SK-N-SH treated with all-trans-retinoic acid at 6 μM for 48 hours (cell line): ENCODE data around the gene TTK.

Experiments used
- ATAC-seq: fragments of 200-7000 bp; cut with Tn5 transposase; 3 replicates; pipeline ENCODE4 v1.9.1; 2020; ENCODE audit warnings: mild to moderate bottlenecking, moderate library complexity
- ARNTL ChIP-seq: fragments of 450-650 bp; formaldehyde crosslinking; IDR thresholded peaks from 2 replicates; pipeline ENCODE4 v1.5.0; 2020; ENCODE audit warnings: low read depth, mild to moderate bottlenecking, moderate library complexity, borderline replicate concordance
- BACH2 ChIP-seq: fragments of 250-450 bp; sonication (Bioruptor Pico); IDR thresholded peaks from 2 replicates; pipeline ENCODE4 v1.9.0; 2021; ENCODE audit warnings: mild to moderate bottlenecking, borderline replicate concordance
- CSDC2 ChIP-seq: fragments of 250-450 bp; sonication (Bioruptor Pico); IDR thresholded peaks from 2 replicates; pipeline ENCODE4 v1.5.0; 2020; ENCODE audit warnings: mild to moderate bottlenecking, moderate library complexity
- ESRRG ChIP-seq: fragments of 250-450 bp; sonication (Bioruptor Pico); IDR thresholded peaks from 2 replicates; pipeline ENCODE4 v1.6.1; 2021; ENCODE audit warnings: mild to moderate bottlenecking
- GLIS3 ChIP-seq: fragments of 250-450 bp; sonication (Bioruptor Pico); IDR thresholded peaks from 2 replicates; pipeline ENCODE4 v1.5.0; 2020; ENCODE audit warnings: mild to moderate bottlenecking, moderate library complexity
- ISL1 ChIP-seq: fragments of 250-450 bp; sonication (Bioruptor Pico); IDR thresholded peaks from 2 replicates; pipeline ENCODE4 v2.1.2; 2022; ENCODE audit warnings: mild to moderate bottlenecking, moderate library complexity
- OSR1 ChIP-seq: fragments of 250-450 bp; sonication (Bioruptor Pico); IDR thresholded peaks from 2 replicates; pipeline ENCODE4 v1.8.0; 2022; ENCODE audit warnings: moderate library complexity, mild to moderate bottlenecking, inconsistent platforms
- PPARA ChIP-seq: fragments of 250-450 bp; sonication (Bioruptor Pico); IDR thresholded peaks from 2 replicates; pipeline ENCODE4 v1.5.0; 2020; ENCODE audit warnings: mild to moderate bottlenecking, borderline replicate concordance
- RARB ChIP-seq: fragments of 250-450 bp; sonication (Bioruptor Pico); IDR thresholded peaks from 2 replicates; pipeline ENCODE4 v1.8.0; 2021; ENCODE audit warnings: mild to moderate bottlenecking, moderate library complexity
- SNAI2 ChIP-seq: fragments of 250-450 bp; sonication (Bioruptor Pico); IDR thresholded peaks from 2 replicates; pipeline ENCODE4 v1.5.0; 2020; ENCODE audit warnings: mild to moderate bottlenecking, moderate library complexity
- TCF4 ChIP-seq: fragments of 250-450 bp; sonication (Bioruptor Pico); IDR thresholded peaks from 2 replicates; pipeline ENCODE4 v1.8.0; 2021; ENCODE audit warnings: mild to moderate bottlenecking, moderate library complexity, borderline replicate concordance
- TOX ChIP-seq: fragments of 250-450 bp; sonication (Bioruptor Pico); IDR thresholded peaks from 2 replicates; pipeline ENCODE4 v1.8.0; 2021; ENCODE audit warnings: mild to moderate bottlenecking, moderate library complexity, borderline replicate concordance
- ZC3H10 ChIP-seq: fragments of 250-450 bp; sonication (Bioruptor Pico); IDR thresholded peaks from 2 replicates; pipeline ENCODE4 v1.5.1; 2021; ENCODE audit warnings: mild to moderate bottlenecking, moderate library complexity
- ZFP3 ChIP-seq: fragments of 250-450 bp; sonication (Bioruptor Pico); IDR thresholded peaks from 2 replicates; pipeline ENCODE4 v1.5.0; 2020; ENCODE audit warnings: mild to moderate bottlenecking, moderate library complexity
- ZFP30 ChIP-seq: fragments of 450-650 bp; formaldehyde crosslinking; IDR thresholded peaks from 2 replicates; pipeline ENCODE4 v1.5.0; 2022; ENCODE audit warnings: mild to moderate bottlenecking, moderate library complexity
- ZNF70 ChIP-seq: fragments of 450-650 bp; formaldehyde crosslinking; IDR thresholded peaks from 2 replicates; pipeline ENCODE4 v1.5.0; 2020; ENCODE audit warnings: mild to moderate bottlenecking, moderate library complexity
- ZNF8 ChIP-seq: fragments of 450-650 bp; formaldehyde crosslinking; IDR thresholded peaks from 2 replicates; pipeline ENCODE4 v1.5.0; 2020; ENCODE audit warnings: mild to moderate bottlenecking, moderate library complexity
- TF ChIP-seq, protein P1 (sequence below): fragments of 250-450 bp; sonication (Bioruptor Pico); IDR thresholded peaks from 2 replicates; pipeline ENCODE4 v1.8.0; 2021; ENCODE audit warnings: low read depth, mild to moderate bottlenecking, moderate library complexity, borderline replicate concordance
- TF ChIP-seq, protein P2 (sequence below): fragments of 250-450 bp; sonication (Bioruptor Pico); IDR thresholded peaks from 2 replicates; pipeline ENCODE4 v1.8.0; 2020; ENCODE audit warnings: mild to moderate bottlenecking, moderate library complexity, borderline replicate concordance
- TF ChIP-seq, protein P3 (sequence below): fragments of 250-450 bp; sonication (Bioruptor Pico); IDR thresholded peaks from 2 replicates; pipeline ENCODE4 v1.5.1; 2021; ENCODE audit warnings: mild to moderate bottlenecking, moderate library complexity
- TF ChIP-seq, protein P4 (sequence below): fragments of 250-450 bp; sonication (Bioruptor Pico); IDR thresholded peaks from 2 replicates; pipeline ENCODE4 v1.5.1; 2020; ENCODE audit warnings: low read depth, mild to moderate bottlenecking, moderate library complexity
- TF ChIP-seq, protein P5 (sequence below): fragments of 250-450 bp; sonication (Bioruptor Pico); IDR thresholded peaks from 2 replicates; pipeline ENCODE4 v1.5.0; 2020; ENCODE audit warnings: mild to moderate bottlenecking, moderate library complexity

Gene TTK

DNA sequence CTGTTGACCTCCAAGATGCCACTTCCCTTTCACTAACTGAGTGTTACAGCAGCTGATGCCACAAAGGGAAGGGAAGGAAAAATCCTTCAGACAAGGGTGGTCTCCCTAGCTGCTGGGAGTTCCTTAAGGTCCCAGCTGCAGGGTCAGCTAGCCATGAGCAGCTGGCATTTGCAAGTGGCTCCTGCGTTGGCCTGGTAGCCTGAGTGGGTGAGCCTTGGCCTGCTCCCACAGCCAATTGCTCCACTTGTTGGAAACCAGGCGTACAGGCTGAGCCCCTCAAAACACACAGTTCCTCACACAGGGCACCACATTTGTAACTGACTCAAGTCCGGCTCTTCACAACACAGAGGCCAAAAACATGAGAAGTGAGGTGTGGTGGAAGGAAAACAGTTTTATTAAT, 16.7 kb downstream of the TTK start:
- no peak for TF ChIP-seq PPARA (CRISPR knock-in tag)
- TF ChIP-seq, protein P1, sequence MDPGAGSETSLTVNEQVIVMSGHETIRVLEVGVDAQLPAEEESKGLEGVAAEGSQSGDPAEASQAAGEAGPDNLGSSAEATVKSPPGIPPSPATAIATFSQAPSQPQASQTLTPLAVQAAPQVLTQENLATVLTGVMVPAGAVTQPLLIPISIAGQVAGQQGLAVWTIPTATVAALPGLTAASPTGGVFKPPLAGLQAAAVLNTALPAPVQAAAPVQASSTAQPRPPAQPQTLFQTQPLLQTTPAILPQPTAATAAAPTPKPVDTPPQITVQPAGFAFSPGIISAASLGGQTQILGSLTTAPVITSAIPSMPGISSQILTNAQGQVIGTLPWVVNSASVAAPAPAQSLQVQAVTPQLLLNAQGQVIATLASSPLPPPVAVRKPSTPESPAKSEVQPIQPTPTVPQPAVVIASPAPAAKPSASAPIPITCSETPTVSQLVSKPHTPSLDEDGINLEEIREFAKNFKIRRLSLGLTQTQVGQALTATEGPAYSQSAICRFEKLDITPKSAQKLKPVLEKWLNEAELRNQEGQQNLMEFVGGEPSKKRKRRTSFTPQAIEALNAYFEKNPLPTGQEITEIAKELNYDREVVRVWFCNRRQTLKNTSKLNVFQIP (CRISPR knock-in tag): no peak
- TF ChIP-seq CSDC2 (CRISPR knock-in tag): no peak
- TF ChIP-seq, protein P2, sequence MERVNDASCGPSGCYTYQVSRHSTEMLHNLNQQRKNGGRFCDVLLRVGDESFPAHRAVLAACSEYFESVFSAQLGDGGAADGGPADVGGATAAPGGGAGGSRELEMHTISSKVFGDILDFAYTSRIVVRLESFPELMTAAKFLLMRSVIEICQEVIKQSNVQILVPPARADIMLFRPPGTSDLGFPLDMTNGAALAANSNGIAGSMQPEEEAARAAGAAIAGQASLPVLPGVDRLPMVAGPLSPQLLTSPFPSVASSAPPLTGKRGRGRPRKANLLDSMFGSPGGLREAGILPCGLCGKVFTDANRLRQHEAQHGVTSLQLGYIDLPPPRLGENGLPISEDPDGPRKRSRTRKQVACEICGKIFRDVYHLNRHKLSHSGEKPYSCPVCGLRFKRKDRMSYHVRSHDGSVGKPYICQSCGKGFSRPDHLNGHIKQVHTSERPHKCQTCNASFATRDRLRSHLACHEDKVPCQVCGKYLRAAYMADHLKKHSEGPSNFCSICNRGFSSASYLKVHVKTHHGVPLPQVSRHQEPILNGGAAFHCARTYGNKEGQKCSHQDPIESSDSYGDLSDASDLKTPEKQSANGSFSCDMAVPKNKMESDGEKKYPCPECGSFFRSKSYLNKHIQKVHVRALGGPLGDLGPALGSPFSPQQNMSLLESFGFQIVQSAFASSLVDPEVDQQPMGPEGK (CRISPR knock-in tag): no peak
- no peak for TF ChIP-seq RARB (CRISPR knock-in tag)
- no peak for TF ChIP-seq TOX (CRISPR knock-in tag)
- no peak for TF ChIP-seq ZNF8
- no peak for TF ChIP-seq ARNTL (CRISPR knock-in tag)
- TF ChIP-seq ISL1 (CRISPR knock-in tag): no peak
- no peak for TF ChIP-seq OSR1 (CRISPR knock-in tag)
- TF ChIP-seq, protein P3, sequence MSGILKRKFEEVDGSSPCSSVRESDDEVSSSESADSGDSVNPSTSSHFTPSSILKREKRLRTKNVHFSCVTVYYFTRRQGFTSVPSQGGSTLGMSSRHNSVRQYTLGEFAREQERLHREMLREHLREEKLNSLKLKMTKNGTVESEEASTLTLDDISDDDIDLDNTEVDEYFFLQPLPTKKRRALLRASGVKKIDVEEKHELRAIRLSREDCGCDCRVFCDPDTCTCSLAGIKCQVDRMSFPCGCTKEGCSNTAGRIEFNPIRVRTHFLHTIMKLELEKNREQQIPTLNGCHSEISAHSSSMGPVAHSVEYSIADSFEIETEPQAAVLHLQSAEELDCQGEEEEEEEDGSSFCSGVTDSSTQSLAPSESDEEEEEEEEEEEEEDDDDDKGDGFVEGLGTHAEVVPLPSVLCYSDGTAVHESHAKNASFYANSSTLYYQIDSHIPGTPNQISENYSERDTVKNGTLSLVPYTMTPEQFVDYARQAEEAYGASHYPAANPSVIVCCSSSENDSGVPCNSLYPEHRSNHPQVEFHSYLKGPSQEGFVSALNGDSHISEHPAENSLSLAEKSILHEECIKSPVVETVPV: no peak
- no peak for TF ChIP-seq TCF4 (CRISPR knock-in tag)
- TF ChIP-seq ZC3H10 (CRISPR knock-in tag): no peak
- no peak for TF ChIP-seq ZFP30 (CRISPR knock-in tag)
- TF ChIP-seq, protein P4, sequence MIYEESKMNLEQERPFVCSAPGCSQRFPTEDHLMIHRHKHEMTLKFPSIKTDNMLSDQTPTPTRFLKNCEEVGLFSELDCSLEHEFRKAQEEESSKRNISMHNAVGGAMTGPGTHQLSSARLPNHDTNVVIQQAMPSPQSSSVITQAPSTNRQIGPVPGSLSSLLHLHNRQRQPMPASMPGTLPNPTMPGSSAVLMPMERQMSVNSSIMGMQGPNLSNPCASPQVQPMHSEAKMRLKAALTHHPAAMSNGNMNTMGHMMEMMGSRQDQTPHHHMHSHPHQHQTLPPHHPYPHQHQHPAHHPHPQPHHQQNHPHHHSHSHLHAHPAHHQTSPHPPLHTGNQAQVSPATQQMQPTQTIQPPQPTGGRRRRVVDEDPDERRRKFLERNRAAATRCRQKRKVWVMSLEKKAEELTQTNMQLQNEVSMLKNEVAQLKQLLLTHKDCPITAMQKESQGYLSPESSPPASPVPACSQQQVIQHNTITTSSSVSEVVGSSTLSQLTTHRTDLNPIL (CRISPR knock-in tag): no peak
- TF ChIP-seq GLIS3 (CRISPR knock-in tag): no peak
- no peak for TF ChIP-seq ZFP3 (CRISPR knock-in tag)
- no peak for TF ChIP-seq ESRRG (CRISPR knock-in tag)
- ATAC-seq: no peak

DNA sequence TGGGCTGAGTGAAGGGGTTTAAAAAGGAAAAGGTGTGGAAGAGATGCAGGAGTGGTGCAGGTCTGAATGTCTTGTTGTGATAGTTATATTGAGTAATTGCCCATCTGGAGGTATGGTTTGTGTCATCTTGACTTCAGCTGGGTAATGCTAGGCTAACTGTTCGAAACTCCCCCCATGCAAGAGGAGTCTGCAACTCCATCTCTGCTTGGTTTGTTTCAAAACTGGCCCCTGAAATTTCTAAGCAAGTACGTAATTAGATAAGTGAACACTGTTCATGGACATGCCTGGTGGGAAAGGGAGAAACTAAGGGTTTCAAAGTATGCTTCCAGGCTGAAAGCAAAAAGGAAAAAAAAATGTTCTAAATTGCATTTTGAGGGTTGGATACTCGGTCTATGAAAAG, 17.1 kb downstream of the TTK start:
- TF ChIP-seq, protein P2 (CRISPR knock-in tag): no peak
- TF ChIP-seq ZFP30 (CRISPR knock-in tag): no peak
- no peak for TF ChIP-seq GLIS3 (CRISPR knock-in tag)
- TF ChIP-seq ZNF70 (CRISPR knock-in tag): no peak
- TF ChIP-seq PPARA (CRISPR knock-in tag): no peak
- TF ChIP-seq, protein P4 (CRISPR knock-in tag): no peak
- TF ChIP-seq TOX (CRISPR knock-in tag): no peak
- no peak for TF ChIP-seq OSR1 (CRISPR knock-in tag)
- no peak for TF ChIP-seq ARNTL (CRISPR knock-in tag)
- no peak for TF ChIP-seq ISL1 (CRISPR knock-in tag)
- no peak for TF ChIP-seq SNAI2
- TF ChIP-seq BACH2: no peak
- TF ChIP-seq, protein P5, sequence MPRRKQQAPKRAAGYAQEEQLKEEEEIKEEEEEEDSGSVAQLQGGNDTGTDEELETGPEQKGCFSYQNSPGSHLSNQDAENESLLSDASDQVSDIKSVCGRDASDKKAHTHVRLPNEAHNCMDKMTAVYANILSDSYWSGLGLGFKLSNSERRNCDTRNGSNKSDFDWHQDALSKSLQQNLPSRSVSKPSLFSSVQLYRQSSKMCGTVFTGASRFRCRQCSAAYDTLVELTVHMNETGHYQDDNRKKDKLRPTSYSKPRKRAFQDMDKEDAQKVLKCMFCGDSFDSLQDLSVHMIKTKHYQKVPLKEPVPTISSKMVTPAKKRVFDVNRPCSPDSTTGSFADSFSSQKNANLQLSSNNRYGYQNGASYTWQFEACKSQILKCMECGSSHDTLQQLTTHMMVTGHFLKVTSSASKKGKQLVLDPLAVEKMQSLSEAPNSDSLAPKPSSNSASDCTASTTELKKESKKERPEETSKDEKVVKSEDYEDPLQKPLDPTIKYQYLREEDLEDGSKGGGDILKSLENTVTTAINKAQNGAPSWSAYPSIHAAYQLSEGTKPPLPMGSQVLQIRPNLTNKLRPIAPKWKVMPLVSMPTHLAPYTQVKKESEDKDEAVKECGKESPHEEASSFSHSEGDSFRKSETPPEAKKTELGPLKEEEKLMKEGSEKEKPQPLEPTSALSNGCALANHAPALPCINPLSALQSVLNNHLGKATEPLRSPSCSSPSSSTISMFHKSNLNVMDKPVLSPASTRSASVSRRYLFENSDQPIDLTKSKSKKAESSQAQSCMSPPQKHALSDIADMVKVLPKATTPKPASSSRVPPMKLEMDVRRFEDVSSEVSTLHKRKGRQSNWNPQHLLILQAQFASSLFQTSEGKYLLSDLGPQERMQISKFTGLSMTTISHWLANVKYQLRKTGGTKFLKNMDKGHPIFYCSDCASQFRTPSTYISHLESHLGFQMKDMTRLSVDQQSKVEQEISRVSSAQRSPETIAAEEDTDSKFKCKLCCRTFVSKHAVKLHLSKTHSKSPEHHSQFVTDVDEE (CRISPR knock-in tag): no peak
- TF ChIP-seq, all 23 proteins: peak for 0
- ATAC-seq: peak; percentile 12
